DMS53 (cell line): ENCODE measurements around the gene PIK3C2B.
A peak's percentile ranks its signal among the peaks of the same experiment; 100 is the strongest.
"Not testable (repeated sequence)": the region's sequence is repeated elsewhere in the genome, so short reads cannot be mapped to it uniquely, and the experiment has no call there.

Experiments used
- DNase-seq: peaks from one replicate; lab custom pipeline; 2025; lab: John Stamatoyannopoulos, UW

Gene PIK3C2B

DNA sequence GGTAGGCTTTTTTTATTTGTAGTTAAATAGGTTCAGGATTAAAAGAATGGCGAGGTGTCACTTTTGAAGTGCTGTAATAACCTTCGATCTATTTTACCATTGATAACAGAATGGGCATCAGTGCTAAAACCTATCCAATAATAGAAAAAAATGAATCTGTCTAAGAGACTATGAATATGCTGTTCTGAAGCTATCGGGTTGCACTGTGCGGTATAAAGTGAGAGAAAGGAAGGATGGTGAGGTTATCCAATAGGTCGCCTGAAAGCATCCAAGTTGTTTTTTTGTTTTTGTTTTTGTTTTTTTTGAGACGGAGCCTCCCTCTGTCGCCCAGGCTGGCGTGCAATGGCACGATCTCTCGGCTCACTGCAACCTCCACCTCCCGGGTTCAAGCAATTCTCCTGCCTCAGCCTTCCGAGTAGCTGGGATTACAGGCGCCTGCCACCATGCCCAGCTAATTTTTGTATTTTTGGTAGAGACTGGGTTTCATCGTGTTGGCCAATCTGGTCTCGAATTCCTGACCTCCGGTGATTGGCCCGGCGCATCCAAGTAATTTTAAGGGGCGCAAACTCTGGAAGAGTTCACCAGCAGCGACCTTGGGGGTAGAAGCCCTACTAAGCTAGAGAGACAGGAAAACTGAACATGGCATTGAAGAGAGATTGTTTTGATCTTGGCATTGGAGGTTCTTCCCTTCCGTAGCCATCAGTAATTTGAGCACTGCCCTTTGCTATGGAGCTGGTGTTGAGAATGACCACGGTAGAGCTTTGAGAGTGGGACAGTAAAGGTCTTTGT is 12.9 kb upstream of the PIK3C2B start:
- peak; percentile 88 for DNase-seq

- peak; percentile 96 for DNase-seq
Measured at GRCh38 chr1:204506969-204507316, 12.3 kb upstream of the PIK3C2B start.

GRCh38 chr1:204506201-204506968 is 11.8 kb upstream of the PIK3C2B start:
- DNase-seq: peak; percentile 94

DNA sequence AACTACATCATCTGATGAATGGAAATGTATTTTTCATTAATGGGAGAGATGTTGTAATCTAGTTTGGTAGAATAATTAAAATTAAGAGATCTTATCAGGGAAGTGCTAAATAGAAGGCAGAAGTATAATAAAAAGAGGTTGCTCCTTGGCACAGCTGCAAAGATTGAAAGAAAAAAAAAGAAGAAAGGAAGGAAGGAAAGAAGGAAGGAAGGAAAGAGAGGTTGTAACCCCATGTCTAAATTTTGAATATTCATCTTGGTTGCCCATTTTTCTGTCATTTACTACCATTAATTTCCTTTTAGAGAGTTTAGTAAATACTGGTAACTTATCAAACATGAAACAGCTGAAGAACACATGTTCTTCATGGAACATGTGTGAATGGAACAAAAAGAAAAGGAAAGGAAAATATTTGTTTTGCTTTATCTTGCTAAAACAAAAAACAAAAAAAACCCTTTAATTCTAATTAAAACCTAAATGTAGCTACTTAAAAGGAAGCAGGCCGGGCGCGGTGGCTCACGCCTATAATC is 11.1 kb upstream of the PIK3C2B start:
- no peak for DNase-seq

GRCh38 chr1:204503913-204504519 is 9.4 kb upstream of the PIK3C2B start:
- DNase-seq: peak; percentile 74

- peak; percentile 87 for DNase-seq
Measured at GRCh38 chr1:204503122-204503912, 8.7 kb upstream of the PIK3C2B start.

- no peak for DNase-seq
Measured at GRCh38 chr1:204502241-204502640, 7.6 kb upstream of the PIK3C2B start.

GRCh38 chr1:204499511-204500468 is 5.2 kb upstream of the PIK3C2B start:
- no peak for DNase-seq

GRCh38 chr1:204498981-204499380 is 4.4 kb upstream of the PIK3C2B start:
- no peak for DNase-seq

DNA sequence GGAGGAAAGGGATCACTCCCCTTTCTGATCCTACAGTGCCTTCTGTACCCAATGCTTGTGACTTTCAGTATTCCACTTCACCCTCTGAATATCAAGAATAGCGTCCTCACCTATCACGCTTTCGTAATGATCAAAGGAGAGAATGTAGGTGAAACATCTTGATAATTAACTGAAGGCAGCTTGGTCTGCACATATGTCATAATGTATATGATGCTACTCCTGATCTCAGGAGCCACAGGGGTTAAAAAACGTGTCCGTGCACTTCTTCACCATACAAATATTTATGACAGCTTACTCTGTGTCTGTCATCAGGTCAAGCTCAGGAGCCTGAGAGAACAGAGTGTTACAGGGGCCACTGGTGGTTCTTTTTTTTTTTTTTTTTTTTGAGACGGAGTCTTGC is 1.2 kb upstream of the PIK3C2B start:
- peak; percentile 59 for DNase-seq

DNA sequence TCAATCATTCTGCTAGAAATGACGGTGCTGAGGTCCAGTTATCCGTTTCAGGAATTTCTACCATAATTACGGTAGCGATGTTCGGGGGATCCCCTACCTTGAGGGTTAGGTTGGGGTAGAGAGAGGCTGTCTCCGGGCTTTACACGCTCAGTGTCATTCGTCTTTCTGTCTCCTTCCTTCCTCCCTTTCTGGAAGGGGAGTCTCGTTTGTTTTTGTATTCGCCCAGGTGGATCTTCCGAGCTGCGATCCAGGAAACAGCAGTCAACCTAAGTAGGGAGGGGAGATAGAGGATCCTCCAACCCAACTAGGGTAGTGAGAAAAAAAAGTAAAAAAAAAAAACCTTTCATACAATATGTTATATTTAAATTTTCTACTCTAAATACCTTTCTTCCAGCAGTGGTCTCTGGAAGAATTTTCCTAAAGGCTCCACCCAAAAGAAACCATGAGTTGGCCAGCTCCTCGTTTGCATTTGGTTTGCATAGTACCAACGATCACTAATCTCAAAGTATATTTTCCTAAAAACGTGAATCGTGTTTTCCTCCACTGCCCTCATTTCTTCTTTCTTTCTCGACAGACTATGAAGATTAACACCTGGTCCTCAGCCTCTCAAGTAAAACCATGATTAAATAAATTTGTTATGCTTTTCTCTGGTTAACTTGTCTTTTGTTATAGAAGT is 611 bp upstream of the PIK3C2B start:
- DNase-seq: peak; percentile 65

GRCh38 chr1:204493984-204494280 is 673 bp downstream of the PIK3C2B start:
- DNase-seq: peak; percentile 85

DNA sequence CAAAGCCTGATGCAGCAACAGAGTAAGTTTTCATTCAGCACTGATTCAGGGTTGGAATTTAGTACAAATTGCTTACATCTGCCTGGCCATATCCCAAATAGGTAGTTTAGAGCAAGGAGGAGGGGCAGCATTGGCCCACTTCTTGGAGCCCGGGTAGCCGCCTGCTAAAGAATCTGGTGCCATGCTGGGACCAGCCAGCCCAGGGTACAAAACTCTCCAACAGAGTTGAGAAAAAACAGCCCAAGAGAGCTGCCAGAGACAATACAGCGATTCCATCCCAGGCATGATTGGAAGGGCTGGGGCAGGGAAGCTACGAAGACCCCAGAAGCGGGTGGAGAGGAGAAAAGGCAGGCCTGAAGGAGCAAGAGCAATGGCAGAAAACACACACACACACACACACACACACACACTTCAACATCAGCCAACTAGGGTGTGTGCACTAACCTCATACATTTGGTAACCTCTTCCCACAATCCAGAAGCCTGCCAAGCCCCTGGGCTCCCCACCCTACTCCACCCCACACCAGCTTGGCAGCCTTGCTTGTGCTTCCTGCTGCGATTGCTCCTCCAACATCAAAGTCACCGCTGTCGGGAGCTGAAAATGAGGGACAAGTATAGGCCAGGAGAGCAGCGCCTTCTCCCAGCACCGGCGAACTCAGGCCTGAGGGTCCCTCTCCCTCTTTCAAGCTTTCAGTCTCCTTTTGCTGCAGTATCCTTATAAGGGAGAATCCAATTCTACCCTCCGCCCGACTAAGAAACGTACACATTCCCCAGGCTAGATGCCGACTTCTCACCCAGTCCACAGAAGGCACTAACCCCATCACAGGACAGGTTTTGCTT is 1.2 kb downstream of the PIK3C2B start:
- peak; percentile 80 for DNase-seq

- no peak for DNase-seq
Measured at GRCh38 chr1:204491655-204492054, 3.0 kb downstream of the PIK3C2B start.

DNA sequence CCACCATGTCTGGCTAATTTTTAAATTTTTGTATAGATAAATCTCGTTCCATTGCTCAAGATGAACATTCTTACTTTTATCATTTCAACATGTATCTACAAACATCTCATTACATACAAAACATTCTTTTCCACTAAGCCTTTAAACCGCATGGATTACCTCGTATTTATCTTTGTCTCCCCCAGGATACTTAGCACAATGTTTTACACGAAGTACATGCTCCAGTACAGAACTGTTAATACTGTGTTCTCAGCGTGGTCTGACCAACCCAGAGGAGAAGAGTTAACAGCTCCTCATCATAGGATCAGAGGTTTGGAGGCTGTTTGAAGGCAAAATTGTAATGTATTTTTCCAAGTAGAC is 7.4 kb downstream of the PIK3C2B start:
- no peak for DNase-seq

GRCh38 chr1:204486513-204487255 is 7.9 kb downstream of the PIK3C2B start:
- DNase-seq: not testable (repeated sequence)

GRCh38 chr1:204483791-204484190 is 10.8 kb downstream of the PIK3C2B start:
- DNase-seq: no peak

GRCh38 chr1:204480515-204480914 is 14.1 kb downstream of the PIK3C2B start:
- DNase-seq: no peak
